GM18505 (cell line): ENCODE results near the gene XPO6.

Experiments used
- ATAC-seq: cut with Tn5 transposase; IDR thresholded peaks from one replicate; pipeline ENCODE4 v1.9.1; 2021; ENCODE audit not compliant: unreplicated experiment
- POLR2A ChIP-seq: IDR thresholded peaks from 4 replicates; pipeline ENCODE4 v1.6.1; 2011; ENCODE audit warnings: borderline replicate concordance; ENCODE audit not compliant: insufficient read depth, insufficient read length; ENCODE audit errors: extremely low read depth

The XPO6 gene

GRCh38 chr16:28100810-28101532 lies 110.8 kb downstream of the XPO6 start:
- ATAC-seq, result no peak

DNA sequence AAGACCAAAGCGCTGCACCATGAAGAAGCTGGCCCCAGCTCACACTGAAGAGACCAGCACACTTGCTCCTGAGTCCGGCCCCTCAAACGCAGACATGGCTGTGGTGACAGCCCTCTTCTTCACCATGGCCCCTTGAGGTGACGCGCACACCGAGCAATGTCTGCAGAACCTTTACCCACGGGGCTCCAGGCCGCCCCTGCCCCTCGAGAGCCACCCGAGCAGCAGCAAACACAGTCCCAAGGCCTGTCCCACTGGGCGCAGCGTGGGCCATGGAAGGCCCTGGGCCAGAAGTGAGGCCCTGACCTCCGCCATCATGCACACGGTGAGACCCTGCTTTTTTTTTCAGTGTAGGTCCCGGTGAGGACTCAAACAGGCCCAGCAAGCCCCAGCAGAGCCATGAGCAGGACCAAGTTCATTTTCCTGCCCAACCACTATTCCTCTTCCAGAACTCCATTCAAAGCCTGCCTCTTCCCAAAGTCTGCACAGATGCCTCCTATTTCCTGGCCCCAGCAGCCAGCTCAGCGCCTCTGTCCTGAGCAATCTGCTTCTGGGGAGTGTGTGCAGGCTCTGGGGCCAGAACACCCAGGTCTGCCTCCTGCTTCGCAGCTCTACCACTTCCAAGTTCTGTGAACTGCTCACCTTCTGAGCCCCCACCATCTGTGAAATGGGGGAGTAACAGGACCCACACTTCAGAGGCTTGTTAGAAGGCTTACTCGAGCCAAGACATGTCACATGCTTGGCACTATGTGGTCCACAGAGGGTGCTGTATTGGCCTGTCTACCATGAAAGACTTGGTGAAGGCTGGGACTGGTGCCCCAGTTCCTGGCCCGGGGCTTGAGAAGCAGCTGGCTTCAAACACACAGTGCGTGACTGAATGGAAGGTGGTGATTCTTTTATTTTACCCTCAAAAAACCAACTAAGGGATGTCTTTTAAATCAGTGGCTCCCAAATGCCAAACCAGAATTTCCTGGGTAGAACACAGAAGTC lies 112.5 kb downstream of the XPO6 start:
- no peak for ATAC-seq
- TF ChIP-seq POLR2A, result no peak

More at GRCh38 chr16:28100810-28101532, 110.8 kb downstream of the XPO6 start:
- TF ChIP-seq POLR2A, result no peak

DNA sequence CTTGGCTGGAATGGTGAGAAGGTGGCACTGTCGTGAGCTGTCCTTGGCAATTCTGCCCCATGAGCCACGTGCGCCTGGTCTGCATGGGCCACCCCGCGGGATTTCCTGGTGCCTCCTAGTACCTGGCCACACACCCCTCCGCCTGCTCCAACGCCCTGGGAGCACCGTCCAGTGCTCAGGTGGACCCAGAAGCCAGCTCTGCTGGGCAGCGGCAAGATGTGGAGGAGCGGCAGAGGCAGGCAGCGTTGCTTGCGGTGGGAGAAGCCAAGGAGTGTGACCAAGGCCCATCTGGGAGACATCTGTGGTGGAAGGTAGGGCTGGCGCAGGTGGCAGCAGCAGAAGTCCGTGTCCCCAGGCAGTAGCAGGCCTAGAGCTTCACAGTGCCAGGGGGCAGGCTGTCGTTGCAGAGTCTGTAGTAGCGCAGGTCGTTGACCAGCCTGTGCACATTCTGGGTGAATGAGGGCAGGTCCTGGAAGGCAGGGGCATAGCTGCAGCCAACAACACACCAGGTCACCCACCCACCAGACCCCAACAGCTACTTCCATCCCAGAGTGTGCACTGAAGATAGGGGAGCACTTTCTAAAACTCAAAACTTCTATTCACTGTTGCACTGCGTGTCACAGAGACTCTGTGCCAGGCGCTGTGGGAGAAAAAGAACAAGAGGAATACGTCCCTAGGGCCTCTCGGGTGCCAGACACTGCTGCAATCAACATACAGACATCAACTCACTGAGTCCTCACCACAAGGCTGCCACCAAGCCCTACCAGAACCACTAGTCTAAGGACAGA lies 113.4 kb downstream of the XPO6 start:
- no peak for TF ChIP-seq POLR2A
- ATAC-seq, result no peak

DNA sequence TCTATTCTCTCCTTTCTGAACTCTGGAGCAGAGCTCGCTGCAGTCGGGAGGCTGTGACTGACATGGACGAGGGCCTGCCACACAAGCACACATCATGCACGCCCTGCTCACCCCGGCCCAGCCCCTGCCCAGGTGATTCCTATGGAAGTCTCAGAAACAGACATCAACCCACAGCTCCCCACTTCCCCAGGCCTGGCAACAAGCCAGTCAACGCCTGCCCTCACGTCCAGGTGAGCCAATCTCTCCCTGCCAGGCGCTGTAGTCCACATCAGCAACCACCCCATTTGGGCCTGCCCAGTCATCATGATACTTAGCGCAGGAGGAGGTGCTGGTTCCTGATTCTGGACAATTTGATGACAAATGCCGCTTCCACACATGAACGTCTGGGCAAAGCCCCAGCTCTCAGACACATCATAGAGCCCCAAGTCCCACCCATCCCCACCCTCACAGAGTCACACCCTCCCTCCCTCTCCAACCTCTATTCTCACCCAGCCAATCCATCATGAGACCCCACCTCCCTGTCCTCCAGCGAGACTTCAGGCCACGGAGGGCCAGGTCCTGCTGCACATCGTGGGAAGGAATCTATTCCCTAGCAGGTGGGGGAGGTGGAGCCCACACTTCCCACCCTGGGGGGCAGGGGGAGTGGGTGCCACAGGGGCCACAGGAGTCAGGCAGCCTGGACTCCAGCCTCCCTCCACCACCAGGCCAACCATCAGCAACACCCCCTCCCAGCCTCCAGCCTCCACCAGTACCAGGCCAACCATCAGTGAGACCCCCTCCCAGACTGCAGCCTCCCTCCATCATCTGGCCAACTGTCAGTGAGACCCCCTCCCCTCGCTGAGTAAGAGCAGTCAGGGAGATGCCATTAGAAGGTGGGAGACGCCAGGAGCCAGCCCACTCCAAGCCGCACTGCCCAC lies 114.5 kb downstream of the XPO6 start:
- no peak for ATAC-seq

GRCh38 chr16:28093385-28093725 lies 118.4 kb downstream of the XPO6 start:
- TF ChIP-seq POLR2A, result no peak
- no peak for ATAC-seq

More for the DNA sequence above, 114.5 kb downstream of the XPO6 start:
- no peak for TF ChIP-seq POLR2A

DNA sequence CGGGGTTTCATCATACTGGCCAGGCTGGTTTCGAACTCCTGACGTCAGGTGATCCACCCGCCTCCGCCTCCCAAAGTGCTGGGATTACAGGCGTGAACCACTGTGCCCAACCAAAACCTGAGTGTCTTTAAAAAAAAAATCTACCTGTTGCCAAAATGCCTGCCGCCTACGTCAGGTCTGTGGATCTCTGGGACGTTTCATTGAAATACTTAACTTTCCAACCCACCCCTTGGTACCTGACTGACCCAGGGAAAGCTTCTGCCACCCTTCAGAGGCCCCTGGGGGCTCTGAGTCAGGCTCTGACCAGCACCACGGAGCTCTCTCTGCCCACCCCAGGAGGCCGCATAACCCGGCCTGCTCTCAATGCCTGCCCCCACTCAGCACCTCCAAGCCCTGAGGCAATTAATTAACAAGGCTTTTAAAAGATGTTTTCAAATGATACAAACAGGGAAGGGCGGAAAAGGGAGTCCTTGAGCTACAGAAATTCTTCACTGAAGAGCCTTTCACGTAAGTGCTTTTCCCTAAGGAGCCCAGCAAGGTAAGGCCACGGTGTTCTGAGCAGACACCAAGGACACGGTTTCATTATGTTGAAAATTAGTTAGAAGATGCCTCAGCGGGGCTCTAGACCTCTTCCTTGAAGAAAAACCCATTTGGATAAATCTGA lies 118.9 kb downstream of the XPO6 start:
- TF ChIP-seq POLR2A, result no peak
- ATAC-seq, result no peak

- ATAC-seq, result no peak
- TF ChIP-seq POLR2A, result no peak
These were observed 120.1 kb downstream of the XPO6 start for GRCh38 chr16:28091656-28092055.

DNA sequence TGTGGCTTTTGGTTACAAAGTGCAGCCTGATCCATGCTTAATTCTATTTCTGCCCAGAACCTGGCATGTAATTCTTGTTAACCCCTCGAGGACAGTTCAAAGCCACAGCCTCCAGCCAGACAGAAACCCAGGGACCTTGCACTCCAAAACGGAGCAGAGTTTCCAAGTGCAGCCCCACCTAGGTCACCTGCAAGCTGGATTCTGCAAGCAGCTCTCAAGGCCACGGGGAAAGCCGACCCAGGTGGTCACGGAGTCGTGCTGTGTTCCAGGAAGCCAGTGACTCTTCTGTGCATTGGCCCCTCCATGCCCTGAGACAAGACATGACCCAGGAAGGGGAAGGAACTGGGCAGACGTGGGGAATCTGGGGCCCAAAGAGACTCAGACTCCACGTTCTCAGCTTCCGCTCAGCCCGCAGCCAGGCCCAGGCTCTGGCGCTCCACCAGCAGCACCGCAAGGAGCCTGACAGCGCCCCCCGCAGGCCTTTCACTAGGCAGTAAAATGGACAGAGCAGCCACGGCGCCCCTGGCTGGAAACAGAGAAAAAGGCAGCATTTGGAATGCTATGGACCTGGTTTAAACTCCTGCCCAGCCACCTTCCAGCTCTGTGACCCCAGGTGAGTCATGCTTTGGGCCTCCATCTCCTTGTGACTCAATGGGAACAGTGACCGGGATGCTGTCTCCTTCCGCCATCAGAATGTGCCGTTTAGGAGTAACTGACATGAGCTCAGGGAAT lies 121.0 kb downstream of the XPO6 start:
- ATAC-seq, result no peak

GRCh38 chr16:28089992-28090365 lies 121.8 kb downstream of the XPO6 start:
- TF ChIP-seq POLR2A, result no peak
- ATAC-seq, result no peak

More for the DNA sequence above, 121.0 kb downstream of the XPO6 start:
- TF ChIP-seq POLR2A, result no peak

GRCh38 chr16:28089205-28089991 lies 122.4 kb downstream of the XPO6 start:
- TF ChIP-seq POLR2A, result no peak
- no peak for ATAC-seq
